ENCODE data around the gene ZSWIM6. TPM values are rescaled to one million over a fixed set of nuclear protein-coding genes. Genes with fewer than 3 reads are reported as not detected.

ZSWIM6 gene
- total RNA-seq, 2 experiments from 2014 or later: 4.1 TPM

- H3K27ac ChIP-seq (ENCODE audit: low read depth in 1 of 2, low read length in 2 of 2): no peak overlapping the region
- H3K36me3 ChIP-seq (ENCODE audit: insufficient read depth, low read length): no peaks in the 10 kb centered on the region
- ChIA-PET POLR2A (no interaction called here), CTCF (interaction anchor here (1.2 kb wide), 1 partner anchor 17 kb away, joined by 4 read pairs; no protein-coding TSS in a partner anchor)
- TF ChIP-seq, protein P1, sequence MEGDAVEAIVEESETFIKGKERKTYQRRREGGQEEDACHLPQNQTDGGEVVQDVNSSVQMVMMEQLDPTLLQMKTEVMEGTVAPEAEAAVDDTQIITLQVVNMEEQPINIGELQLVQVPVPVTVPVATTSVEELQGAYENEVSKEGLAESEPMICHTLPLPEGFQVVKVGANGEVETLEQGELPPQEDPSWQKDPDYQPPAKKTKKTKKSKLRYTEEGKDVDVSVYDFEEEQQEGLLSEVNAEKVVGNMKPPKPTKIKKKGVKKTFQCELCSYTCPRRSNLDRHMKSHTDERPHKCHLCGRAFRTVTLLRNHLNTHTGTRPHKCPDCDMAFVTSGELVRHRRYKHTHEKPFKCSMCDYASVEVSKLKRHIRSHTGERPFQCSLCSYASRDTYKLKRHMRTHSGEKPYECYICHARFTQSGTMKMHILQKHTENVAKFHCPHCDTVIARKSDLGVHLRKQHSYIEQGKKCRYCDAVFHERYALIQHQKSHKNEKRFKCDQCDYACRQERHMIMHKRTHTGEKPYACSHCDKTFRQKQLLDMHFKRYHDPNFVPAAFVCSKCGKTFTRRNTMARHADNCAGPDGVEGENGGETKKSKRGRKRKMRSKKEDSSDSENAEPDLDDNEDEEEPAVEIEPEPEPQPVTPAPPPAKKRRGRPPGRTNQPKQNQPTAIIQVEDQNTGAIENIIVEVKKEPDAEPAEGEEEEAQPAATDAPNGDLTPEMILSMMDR (IDR thresholded peaks at IDR 0.05): no peak
- Mint-ChIP-seq H3K9me3 (no peaks in the 10 kb centered on the region), H3K4me1 (ENCODE audit: low read depth) (peaks cover 17% of the 10 kb centered on the region), H3K27me3 (no peaks in the 10 kb centered on the region), H3K4me3 (no peak overlapping the region), H3K27ac (no peak overlapping the region), H3K36me3 (ENCODE audit: low read depth) (no peaks in the 10 kb centered on the region)
- intact Hi-C loops (cut with DNase I, micrococcal nuclease): no loop called here
- H3K4me3 ChIP-seq (ENCODE audit: low read length): no peak overlapping the region
- DNase-seq (no peak), ATAC-seq (ENCODE audit: poor library complexity) (no peak)
- peaks cover 0 to 4% of the 10 kb centered on the region in 2 experiments for H3K9me3 ChIP-seq (ENCODE audit: control insufficient read depth in 1 of 2, insufficient read depth in 1 of 2, low read length in 2 of 2)
- no peaks in the 10 kb centered on the region for H3K4me1 ChIP-seq (ENCODE audit: insufficient read depth, low read length)
- H3K27me3 ChIP-seq (ENCODE audit: control insufficient read depth in 1 of 2, insufficient read depth in 2 of 2, low read length in 2 of 2): no peaks in the 10 kb centered on the region
Measured at GRCh38 chr5:61431923-61432620, 100.0 kb downstream of the ZSWIM6 start.

DNA sequence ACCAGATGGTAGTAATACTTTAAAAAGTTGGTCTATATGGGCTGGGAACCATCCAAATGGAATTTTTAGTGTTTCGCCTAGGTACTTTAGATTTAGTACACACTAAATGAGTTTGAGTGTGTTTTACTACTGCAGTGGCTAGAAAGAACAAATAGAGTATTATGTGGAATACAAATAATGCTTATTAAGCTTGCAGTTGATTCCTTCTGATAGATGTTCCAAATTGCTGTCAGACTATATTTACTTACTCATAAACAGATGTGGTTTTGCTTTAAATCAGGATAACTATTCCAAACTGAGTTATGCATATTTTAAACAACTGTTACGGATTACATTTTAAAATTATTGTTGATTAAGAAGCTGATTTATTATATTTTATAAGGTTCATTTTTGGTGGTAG is 103.3 kb downstream of the ZSWIM6 start:
- TF ChIP-seq, protein P1 (IDR thresholded peaks at IDR 0.05): no peak
- peaks cover 5% of the 10 kb centered on the region for H3K4me1 Mint-ChIP-seq (ENCODE audit: low read depth)
- no peaks in the 10 kb centered on the region for H3K27me3 Mint-ChIP-seq
- no peak overlapping the region for H3K27ac ChIP-seq (ENCODE audit: low read depth in 1 of 2, low read length in 2 of 2)
- ATAC-seq (ENCODE audit: poor library complexity) (no peak), DNase-seq (no peak)
- intact Hi-C loops (cut with DNase I, micrococcal nuclease): no loop called here
- CTCF ChIA-PET: interaction anchor here (0.5 to 0.6 kb wide), 2 partner anchors 175 to 768 kb away, joined by 3 read pairs; no protein-coding TSS in a partner anchor
- no peak overlapping the region for H3K27ac Mint-ChIP-seq
- H3K4me3 ChIP-seq (ENCODE audit: low read length): no peak overlapping the region
- H3K4me3 Mint-ChIP-seq: no peak overlapping the region
- no peaks in the 10 kb centered on the region for H3K4me1 ChIP-seq (ENCODE audit: insufficient read depth, low read length)
- peaks cover 3% of the 10 kb centered on the region for H3K9me3 Mint-ChIP-seq
- no peaks in the 10 kb centered on the region for H3K27me3 ChIP-seq (ENCODE audit: control insufficient read depth in 1 of 2, insufficient read depth in 2 of 2, low read length in 2 of 2)
- H3K36me3 ChIP-seq (ENCODE audit: insufficient read depth, low read length): no peaks in the 10 kb centered on the region
- H3K9me3 ChIP-seq (ENCODE audit: control insufficient read depth in 1 of 2, insufficient read depth in 1 of 2, low read length in 2 of 2): peaks cover 3 to 4% of the 10 kb centered on the region in 2 experiments
- POLR2A ChIA-PET: no interaction called here
- H3K36me3 Mint-ChIP-seq (ENCODE audit: low read depth): peaks cover 20% of the 10 kb centered on the region

DNA sequence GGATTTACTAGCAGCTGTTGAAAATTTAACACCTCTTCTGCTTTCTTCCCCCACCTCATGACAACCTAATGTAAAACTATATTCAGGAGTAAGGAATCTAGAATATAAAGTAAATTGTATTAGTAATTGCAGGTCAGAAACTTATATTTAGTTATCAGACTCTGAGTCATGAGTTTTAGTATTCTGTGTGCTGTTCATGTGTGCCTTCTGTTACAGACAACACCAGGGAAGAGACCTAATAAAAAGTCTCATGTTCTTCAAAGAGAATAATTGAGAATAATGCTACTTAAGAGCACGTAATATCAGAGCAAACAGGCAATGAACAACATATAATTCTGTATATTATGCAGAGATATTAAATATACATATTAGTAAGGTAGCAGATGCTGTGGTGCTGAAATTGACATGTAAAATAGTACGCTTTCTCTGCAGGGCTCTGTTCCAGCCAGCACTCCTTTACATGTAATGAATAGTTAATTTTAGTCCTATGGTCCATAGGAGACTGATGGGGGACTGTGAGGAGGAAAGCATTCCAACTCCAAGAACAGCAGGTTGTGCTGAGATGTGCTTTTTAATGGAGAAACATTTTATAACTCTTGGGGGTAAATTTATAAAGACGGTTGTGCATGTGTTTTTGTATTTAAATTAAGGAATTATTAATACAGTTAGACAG is 106.4 kb downstream of the ZSWIM6 start:
- ChIA-PET CTCF (no interaction called here), POLR2A (no interaction called here)
- Histone ChIP-seq H3K9me3 (ENCODE audit: control insufficient read depth in 1 of 2, insufficient read depth in 1 of 2, low read length in 2 of 2) (peaks cover 3 to 34% of the 10 kb centered on the region in 2 experiments), H3K4me1 (ENCODE audit: insufficient read depth, low read length) (no peaks in the 10 kb centered on the region), H3K36me3 (ENCODE audit: insufficient read depth, low read length) (no peaks in the 10 kb centered on the region), H3K27ac (ENCODE audit: low read depth in 1 of 2, low read length in 2 of 2) (no peak overlapping the region), H3K4me3 (ENCODE audit: low read length) (no peak overlapping the region), H3K27me3 (ENCODE audit: control insufficient read depth in 1 of 2, insufficient read depth in 2 of 2, low read length in 2 of 2) (no peaks in the 10 kb centered on the region)
- no peak overlapping the region for H3K4me3 Mint-ChIP-seq
- H3K36me3 Mint-ChIP-seq (ENCODE audit: low read depth): peaks cover 50% of the 10 kb centered on the region
- no peak for ATAC-seq (ENCODE audit: poor library complexity)
- DNase-seq: no peak
- H3K27me3 Mint-ChIP-seq: no peaks in the 10 kb centered on the region
- intact Hi-C loops (cut with DNase I, micrococcal nuclease): no loop called here
- TF ChIP-seq, protein P1 (IDR thresholded peaks at IDR 0.05): no peak
- H3K27ac Mint-ChIP-seq: no peak overlapping the region
- peaks cover 19% of the 10 kb centered on the region for H3K9me3 Mint-ChIP-seq
- H3K4me1 Mint-ChIP-seq (ENCODE audit: low read depth): no peaks in the 10 kb centered on the region
